Tibial artery (tissue), 4 donors: ENCODE results near the gene SLC6A19.

ENCODE experiments used
- DNase-seq, 2 donors: peaks; one replicate each; pipeline ENCODE4 v3.0.0-alpha.2; 2019
- H3K27ac ChIP-seq, 2 donors: fragments of 200-600 bp; sonication (generic) in 1 of 2; 1 replicate in 1 of 2; 2 replicates in 1 of 2; pipeline ENCODE4 v1.5.1; 2018 to 2019; ENCODE audit warnings: mild to moderate bottlenecking in 1 of 2
- H3K27me3 ChIP-seq, 2 donors: fragments of 200-600 bp; sonication (generic) in 1 of 2; one replicate each; pipeline versions ENCODE4 v1.5.1 to v1.6.0; 2016 to 2019
- H3K36me3 ChIP-seq, 3 donors: fragments of 200-600 bp; sonication (generic) in 2 of 3; one replicate each; pipeline ENCODE4 v1.5.1; 2016 to 2019; ENCODE audit warnings: mild to moderate bottlenecking in 2 of 3
- H3K4me1 ChIP-seq, 4 donors: fragments of 200-600 bp; sonication (generic) in 2 of 4; 1 replicate in 3 of 4; 2 replicates in 1 of 4; pipeline ENCODE4 v1.5.1; 2016 to 2019
- H3K4me3 ChIP-seq, 2 donors: fragments of 200-600 bp; sonication (generic) in 1 of 2; 1 replicate in 1 of 2; 2 replicates in 1 of 2; pipeline ENCODE4 v1.5.1; 2018 to 2019; ENCODE audit warnings: mild to moderate bottlenecking in 2 of 2
- H3K9me3 ChIP-seq, 3 donors: fragments of 200-600 bp; sonication (generic) in 1 of 3; one replicate each; pipeline ENCODE4 v1.5.1; 2016 to 2019
- intact Hi-C: fragments of 100-400 bp; cut with DNase I; formaldehyde crosslinking; loops from one replicate; pipeline ENCODE4 v1.15.0; 2023; ENCODE audit warnings: low total_unique reads
- TF ChIP-seq, protein P1 (sequence below), 2 experiments: fragments of 200-600 bp in 1 of 2; fragments of 450-650 bp in 1 of 2; IDR thresholded peaks; one replicate each; pipeline ENCODE4 v1.5.1; 2017 to 2019; ENCODE audit warnings: antibody characterized with exemption in 2 of 2, mild to moderate bottlenecking in 1 of 2, moderate library complexity in 1 of 2

The SLC6A19 gene

DNA sequence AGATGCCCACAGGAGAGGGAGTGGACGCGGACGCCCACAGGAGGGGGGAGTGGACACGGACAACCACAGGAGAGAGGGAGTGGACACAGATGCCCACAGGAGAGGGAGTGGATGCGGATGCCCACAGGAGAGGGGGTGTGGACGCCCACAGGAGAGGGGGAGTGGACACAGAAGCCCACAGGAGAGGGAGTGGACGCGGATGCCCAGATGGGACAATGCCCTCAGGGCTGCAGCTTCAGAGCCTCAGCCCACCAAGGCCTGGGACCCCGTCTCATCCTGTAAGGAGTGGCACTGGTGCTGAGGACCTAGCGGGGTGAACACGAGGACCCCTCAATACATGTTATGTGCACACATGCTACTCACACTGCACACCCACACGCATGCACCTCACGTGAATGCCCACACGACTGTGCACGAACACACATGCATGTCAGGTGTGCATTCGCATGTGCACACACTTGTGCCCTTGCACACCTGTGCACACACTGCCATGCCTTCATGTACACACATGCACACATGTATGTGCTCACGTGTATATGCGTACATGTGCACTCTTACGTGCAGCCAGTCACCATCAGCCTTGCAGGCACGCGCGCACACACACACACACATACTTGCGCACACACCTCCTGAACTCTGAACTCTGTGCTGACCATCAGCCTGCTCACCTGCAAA lies 58.5 kb downstream of the SLC6A19 start:
- Histone ChIP-seq H3K36me3 (no peaks in the 10 kb centered on the region), H3K27ac (no peak overlapping the region), H3K4me3 (no peak overlapping the region), H3K9me3 (peaks cover 0 to 45% (median 16%) of the 10 kb centered on the region in 3 donors), H3K27me3 (no peaks in the 10 kb centered on the region), H3K4me1 (no peaks in the 10 kb centered on the region)
- intact Hi-C loops: no loop called here
- no peak for DNase-seq
- TF ChIP-seq, protein P1, sequence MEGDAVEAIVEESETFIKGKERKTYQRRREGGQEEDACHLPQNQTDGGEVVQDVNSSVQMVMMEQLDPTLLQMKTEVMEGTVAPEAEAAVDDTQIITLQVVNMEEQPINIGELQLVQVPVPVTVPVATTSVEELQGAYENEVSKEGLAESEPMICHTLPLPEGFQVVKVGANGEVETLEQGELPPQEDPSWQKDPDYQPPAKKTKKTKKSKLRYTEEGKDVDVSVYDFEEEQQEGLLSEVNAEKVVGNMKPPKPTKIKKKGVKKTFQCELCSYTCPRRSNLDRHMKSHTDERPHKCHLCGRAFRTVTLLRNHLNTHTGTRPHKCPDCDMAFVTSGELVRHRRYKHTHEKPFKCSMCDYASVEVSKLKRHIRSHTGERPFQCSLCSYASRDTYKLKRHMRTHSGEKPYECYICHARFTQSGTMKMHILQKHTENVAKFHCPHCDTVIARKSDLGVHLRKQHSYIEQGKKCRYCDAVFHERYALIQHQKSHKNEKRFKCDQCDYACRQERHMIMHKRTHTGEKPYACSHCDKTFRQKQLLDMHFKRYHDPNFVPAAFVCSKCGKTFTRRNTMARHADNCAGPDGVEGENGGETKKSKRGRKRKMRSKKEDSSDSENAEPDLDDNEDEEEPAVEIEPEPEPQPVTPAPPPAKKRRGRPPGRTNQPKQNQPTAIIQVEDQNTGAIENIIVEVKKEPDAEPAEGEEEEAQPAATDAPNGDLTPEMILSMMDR (IDR thresholded peaks at IDR 0.05): no peak

GRCh38 chr5:1261643-1262042 lies 60.2 kb downstream of the SLC6A19 start:
- no peaks in the 10 kb centered on the region for H3K4me1 ChIP-seq
- H3K27ac ChIP-seq: no peak overlapping the region
- intact Hi-C loops: no loop called here
- no peaks in the 10 kb centered on the region for H3K36me3 ChIP-seq
- DNase-seq: no peak
- H3K9me3 ChIP-seq: peaks cover 0 to 50% (median 16%) of the 10 kb centered on the region in 3 donors
- H3K4me3 ChIP-seq: no peak overlapping the region
- TF ChIP-seq, protein P1 (IDR thresholded peaks at IDR 0.05): no peak
- H3K27me3 ChIP-seq: no peaks in the 10 kb centered on the region

GRCh38 chr5:1262381-1262780 lies 61.0 kb downstream of the SLC6A19 start:
- H3K4me3 ChIP-seq: no peak overlapping the region
- DNase-seq: no peak
- H3K27me3 ChIP-seq: no peaks in the 10 kb centered on the region
- H3K9me3 ChIP-seq: peaks cover 0 to 50% (median 16%) of the 10 kb centered on the region in 3 donors
- H3K36me3 ChIP-seq: no peaks in the 10 kb centered on the region
- TF ChIP-seq, protein P1 (IDR thresholded peaks at IDR 0.05): no peak
- no peak overlapping the region for H3K27ac ChIP-seq
- intact Hi-C loops: no loop called here
- no peaks in the 10 kb centered on the region for H3K4me1 ChIP-seq

- Histone ChIP-seq H3K36me3 (no peaks in the 10 kb centered on the region), H3K27ac (no peak overlapping the region), H3K4me1 (no peaks in the 10 kb centered on the region), H3K9me3 (peaks cover 0 to 50% (median 16%) of the 10 kb centered on the region in 3 donors), H3K27me3 (no peaks in the 10 kb centered on the region), H3K4me3 (no peak overlapping the region)
- DNase-seq: no peak
- TF ChIP-seq, protein P1 (IDR thresholded peaks at IDR 0.05): no peak
- intact Hi-C loops: no loop called here
These were observed 62.8 kb downstream of the SLC6A19 start for GRCh38 chr5:1264211-1264610.

DNA sequence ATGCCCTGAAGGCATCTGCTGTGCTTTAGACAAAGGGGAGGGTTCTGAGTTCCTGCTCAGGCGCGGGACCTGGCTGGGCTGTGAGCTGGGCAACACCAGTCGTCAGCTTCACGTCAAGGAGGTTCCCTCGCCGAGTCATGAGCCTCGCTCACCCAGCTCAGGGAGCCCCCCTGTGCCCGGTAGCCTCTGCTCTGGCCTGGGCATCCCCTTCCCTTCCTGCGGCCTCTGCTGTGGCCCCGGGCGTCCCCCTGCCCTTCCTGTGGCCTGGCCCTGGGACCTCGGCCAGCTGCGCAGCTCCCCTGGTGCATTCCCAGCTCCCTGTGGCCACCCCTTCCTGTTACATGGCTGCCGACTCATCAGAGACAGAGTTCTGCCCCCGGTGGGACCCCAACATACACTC lies 63.6 kb downstream of the SLC6A19 start:
- H3K27me3 ChIP-seq: no peaks in the 10 kb centered on the region
- intact Hi-C loops: no loop called here
- DNase-seq: no peak
- peaks cover 0 to 50% (median 16%) of the 10 kb centered on the region in 3 donors for H3K9me3 ChIP-seq
- no peak overlapping the region for H3K27ac ChIP-seq
- TF ChIP-seq, protein P1 (IDR thresholded peaks at IDR 0.05): no peak
- no peaks in the 10 kb centered on the region for H3K36me3 ChIP-seq
- H3K4me1 ChIP-seq: no peaks in the 10 kb centered on the region
- H3K4me3 ChIP-seq: no peak overlapping the region
